Measurements from ENCODE around the gene STT3A.

Gene STT3A

GRCh38 chr11:125670172-125670571, 77.5 kb downstream of the STT3A start:
- DNase-seq = no peak

GRCh38 chr11:125671561-125671960, 78.9 kb downstream of the STT3A start:
- no peak for DNase-seq

All from retina (tissue), 1 donor.